Gastrocnemius medialis (tissue), 4 donors: Measurements from ENCODE around the gene GRM5. TPM values are rescaled to one million over a fixed set of nuclear protein-coding genes. Genes with fewer than 3 reads are reported as not detected.
"Not testable (repeated sequence)": the region's sequence is repeated elsewhere in the genome, so short reads cannot be mapped to it uniquely, and the experiment has no call there.

Experiments
- ATAC-seq, 2 donors: fragments of 150-250 bp; one replicate each; pipeline ENCODE4 v1.9.1; 2016
- DNase-seq, 2 donors: peaks; one replicate each; pipeline ENCODE4 v3.0.0-alpha.2; 2019
- H3K27ac ChIP-seq, 4 donors: fragments of 200-600 bp; sonication (generic); 1 replicate in 1 of 4; 2 replicates in 3 of 4; pipeline ENCODE4 v1.5.1; 2016 to 2018; ENCODE audit warnings: mild to moderate bottlenecking in 2 of 4, moderate library complexity in 1 of 4
- H3K27me3 ChIP-seq, 3 donors: fragments of 200-600 bp; sonication (generic) in 2 of 3; 1 replicate in 1 of 3; 2 replicates in 2 of 3; pipeline versions ENCODE4 v1.5.1 to v1.6.0; 2016 to 2019; ENCODE audit warnings: mild to moderate bottlenecking in 1 of 3, moderate library complexity in 1 of 3
- H3K36me3 ChIP-seq, 2 donors: fragments of 200-600 bp; sonication (generic) in 1 of 2; one replicate each; pipeline ENCODE4 v1.5.1; 2017 to 2018
- H3K4me1 ChIP-seq, 2 donors: fragments of 200-600 bp; sonication (generic) in 1 of 2; one replicate each; pipeline ENCODE4 v1.5.1; 2016 to 2017; ENCODE audit warnings: mild to moderate bottlenecking in 2 of 2
- H3K4me3 ChIP-seq, 4 donors: fragments of 200-600 bp; sonication (generic) in 3 of 4; 1 replicate in 1 of 4; 2 replicates in 3 of 4; pipeline ENCODE4 v1.5.1; 2016 to 2019; ENCODE audit warnings: mild to moderate bottlenecking in 2 of 4
- H3K9me3 ChIP-seq, 3 donors: fragments of 200-600 bp; sonication (generic) in 2 of 3; 1 replicate in 1 of 3; 2 replicates in 2 of 3; pipeline ENCODE4 v1.5.1; 2016 to 2019
- POLR2A ChIP-seq, 2 donors: fragments of 450-650 bp; IDR thresholded peaks; one replicate each; pipeline ENCODE4 v1.6.1; 2017; ENCODE audit warnings: antibody characterized with exemption in 2 of 2, mild to moderate bottlenecking in 2 of 2, moderate library complexity in 2 of 2
- in situ Hi-C, 4 donors: fragments of 200-750 bp; cut with MboI; loops; one replicate each; pipeline versions ENCODE4 v1.15.0 to v1.8.0; 2017; ENCODE audit warnings: low sequenced_read_pairs in 4 of 4
- intact Hi-C: fragments of 100-400 bp; cut with DNase I; formaldehyde crosslinking; loops from one replicate; pipeline ENCODE4 v1.15.1; 2023; ENCODE audit warnings: low total_unique reads
- total RNA-seq, 4 donors: library from RNA; depleted of rRNA; stranded (reverse); fragments of >200 nt; gene quantifications; one replicate each; pipeline versions ENCODE4 v1.1.0 to v1.2.3, GENCODE V29; 2016
- TF ChIP-seq, protein P1 (sequence below), 5 experiments: fragments of 450-650 bp in 3 of 5; fragments of 200-600 bp in 2 of 5; sonication (generic) in 2 of 5; IDR thresholded peaks in 4 of 5; conservative IDR thresholded peaks in 1 of 5; 1 replicate in 4 of 5; 2 replicates in 1 of 5; pipeline ENCODE4 v1.5.1; 2016 to 2019; ENCODE audit warnings: antibody characterized with exemption in 5 of 5, mild to moderate bottlenecking in 3 of 5, moderate library complexity in 3 of 5

The GRM5 gene
- total RNA-seq, 4 donors from 2014 or later, result not detected

DNA sequence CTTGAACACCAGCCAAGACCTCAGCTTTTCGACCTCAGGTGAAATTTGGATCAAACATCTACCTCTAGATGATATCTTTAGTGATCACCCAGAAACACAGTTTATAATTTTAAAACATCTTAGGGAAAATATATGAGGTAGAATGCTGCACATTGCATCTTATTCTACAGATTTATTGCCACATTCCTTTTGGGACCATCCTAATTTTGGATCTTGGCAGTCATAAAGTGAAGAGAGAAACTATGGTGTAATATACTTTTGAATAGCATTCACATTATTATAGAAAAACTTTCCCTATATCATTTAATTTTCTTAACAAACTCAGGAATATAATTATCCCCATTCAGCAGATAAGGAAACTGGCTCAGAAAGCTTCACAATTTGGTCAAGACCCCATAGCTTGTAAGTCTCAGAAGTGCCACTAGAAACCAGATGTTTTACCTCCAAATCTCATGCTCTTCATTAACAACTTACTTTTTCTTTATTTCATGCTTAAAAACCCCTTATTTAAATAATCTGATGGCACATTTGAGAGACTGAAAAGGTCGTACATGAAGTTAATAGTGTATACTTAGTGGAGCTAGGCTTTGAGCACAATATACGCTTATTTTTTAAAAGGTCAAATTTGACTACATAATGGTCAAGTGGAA, 529.0 kb downstream of the GRM5 start:
- Histone ChIP-seq H3K27me3 (no peaks in the 10 kb centered on the region), H3K36me3 (no peaks in the 10 kb centered on the region), H3K4me3 (no peak overlapping the region), H3K4me1 (no peaks in the 10 kb centered on the region), H3K27ac (no peak overlapping the region), H3K9me3 (no peaks in the 10 kb centered on the region)
- in situ Hi-C loops, result loop anchor here (10.0 to 25.0 kb wide), 3 partner anchors 302 to 1174 kb away; no protein-coding TSS in a partner anchor
- ATAC-seq (no peak), DNase-seq (no peak)
- no peak for TF ChIP-seq POLR2A (IDR thresholded peaks at IDR 0.05)
- TF ChIP-seq, protein P1, sequence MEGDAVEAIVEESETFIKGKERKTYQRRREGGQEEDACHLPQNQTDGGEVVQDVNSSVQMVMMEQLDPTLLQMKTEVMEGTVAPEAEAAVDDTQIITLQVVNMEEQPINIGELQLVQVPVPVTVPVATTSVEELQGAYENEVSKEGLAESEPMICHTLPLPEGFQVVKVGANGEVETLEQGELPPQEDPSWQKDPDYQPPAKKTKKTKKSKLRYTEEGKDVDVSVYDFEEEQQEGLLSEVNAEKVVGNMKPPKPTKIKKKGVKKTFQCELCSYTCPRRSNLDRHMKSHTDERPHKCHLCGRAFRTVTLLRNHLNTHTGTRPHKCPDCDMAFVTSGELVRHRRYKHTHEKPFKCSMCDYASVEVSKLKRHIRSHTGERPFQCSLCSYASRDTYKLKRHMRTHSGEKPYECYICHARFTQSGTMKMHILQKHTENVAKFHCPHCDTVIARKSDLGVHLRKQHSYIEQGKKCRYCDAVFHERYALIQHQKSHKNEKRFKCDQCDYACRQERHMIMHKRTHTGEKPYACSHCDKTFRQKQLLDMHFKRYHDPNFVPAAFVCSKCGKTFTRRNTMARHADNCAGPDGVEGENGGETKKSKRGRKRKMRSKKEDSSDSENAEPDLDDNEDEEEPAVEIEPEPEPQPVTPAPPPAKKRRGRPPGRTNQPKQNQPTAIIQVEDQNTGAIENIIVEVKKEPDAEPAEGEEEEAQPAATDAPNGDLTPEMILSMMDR (IDR thresholded peaks at IDR 0.05 in 4 of 5, conservative IDR thresholded peaks at IDR 0.05 in 1 of 5), result no peak
- intact Hi-C loops, result no loop called here

DNA sequence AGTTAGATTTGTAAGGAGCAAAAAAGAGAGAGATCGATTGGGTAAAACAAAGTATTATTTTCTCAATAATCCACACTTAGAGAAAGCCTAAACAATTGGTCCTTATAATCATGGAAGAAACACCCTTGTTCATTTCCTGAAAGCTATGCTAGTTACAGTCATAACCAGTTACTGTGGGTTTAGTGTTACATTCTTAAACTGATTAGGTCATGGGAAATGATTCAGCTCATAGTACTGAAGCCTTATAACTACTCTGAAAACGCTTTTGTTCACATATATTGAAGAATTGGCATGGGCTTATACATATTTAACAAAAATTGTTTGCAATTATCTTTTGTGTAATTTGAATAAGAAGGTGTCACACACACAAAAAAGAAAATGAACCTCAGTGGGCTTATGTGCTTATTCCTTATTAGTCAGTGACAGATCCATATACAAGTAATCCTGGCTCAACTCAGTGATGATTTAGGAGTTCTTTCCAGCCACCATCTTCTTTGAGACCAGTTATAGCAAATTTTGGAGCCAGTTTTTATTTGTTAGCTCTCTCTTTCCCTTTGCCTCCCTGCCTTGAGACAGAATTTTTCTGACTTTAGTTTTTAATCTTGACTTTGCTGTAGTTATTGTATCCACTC, 529.8 kb downstream of the GRM5 start:
- DNase-seq (no peak), ATAC-seq (no peak)
- Histone ChIP-seq H3K9me3 (no peaks in the 10 kb centered on the region), H3K4me1 (no peaks in the 10 kb centered on the region), H3K36me3 (no peaks in the 10 kb centered on the region), H3K27ac (no peak overlapping the region), H3K4me3 (no peak overlapping the region), H3K27me3 (no peaks in the 10 kb centered on the region)
- intact Hi-C loops (no loop called here), in situ Hi-C loops (loop anchor here (10.0 to 25.0 kb wide), 3 partner anchors 301 to 1174 kb away; no protein-coding TSS in a partner anchor)
- no peak for TF ChIP-seq POLR2A (IDR thresholded peaks at IDR 0.05)

DNA sequence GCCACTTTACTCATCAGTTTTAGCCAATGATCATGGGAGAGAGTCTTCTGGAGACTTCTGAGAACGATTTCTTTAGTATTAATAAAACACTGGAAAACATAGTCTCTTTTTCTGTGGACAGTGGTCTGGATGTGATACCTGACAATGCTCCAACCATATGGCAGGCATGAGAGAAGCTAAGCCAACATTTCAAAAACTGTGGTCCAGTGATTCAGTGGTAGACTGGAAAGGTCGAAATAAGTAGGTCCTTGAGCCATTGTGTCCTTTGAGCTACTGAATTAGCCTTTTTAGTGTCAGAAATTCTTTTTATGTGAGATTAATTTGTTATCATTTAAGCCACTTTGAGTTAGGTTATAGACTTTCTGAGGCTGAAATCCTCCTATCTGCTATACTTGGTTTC, 530.5 kb downstream of the GRM5 start:
- DNase-seq (no peak), ATAC-seq (no peak)
- Histone ChIP-seq H3K27ac (no peak overlapping the region), H3K36me3 (no peaks in the 10 kb centered on the region), H3K4me3 (no peak overlapping the region), H3K4me1 (no peaks in the 10 kb centered on the region), H3K27me3 (no peaks in the 10 kb centered on the region), H3K9me3 (no peaks in the 10 kb centered on the region)
- intact Hi-C loops, result no loop called here
- in situ Hi-C loops, result loop anchor here (10.0 to 25.0 kb wide), 3 partner anchors 300 to 1173 kb away; no protein-coding TSS in a partner anchor
- TF ChIP-seq, protein P1 (IDR thresholded peaks at IDR 0.05 in 4 of 5, conservative IDR thresholded peaks at IDR 0.05 in 1 of 5), result no peak
- TF ChIP-seq POLR2A (IDR thresholded peaks at IDR 0.05), result no peak

DNA sequence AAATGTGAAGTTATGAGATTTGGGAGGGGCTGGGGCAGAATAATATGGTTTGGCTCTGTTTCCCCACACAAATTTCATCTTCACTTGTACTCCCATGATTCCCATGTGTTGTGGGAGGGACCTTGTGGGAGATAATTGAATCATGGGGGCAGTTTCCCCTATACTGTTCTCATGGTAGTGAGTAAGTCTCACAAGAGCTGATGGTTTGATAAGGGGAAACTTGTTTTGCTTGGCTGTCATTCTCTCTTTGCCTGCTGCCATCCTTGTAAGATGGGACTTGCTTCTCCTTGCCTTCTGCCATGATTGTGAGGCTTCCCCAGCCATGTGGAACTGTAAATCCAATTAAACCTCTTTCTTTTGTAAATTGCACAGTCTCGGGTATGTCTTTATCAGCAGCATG, 531.1 kb downstream of the GRM5 start:
- H3K4me3 ChIP-seq, H3K27me3 ChIP-seq, ATAC-seq, H3K4me1 ChIP-seq, intact Hi-C loops, H3K27ac ChIP-seq, H3K36me3 ChIP-seq, DNase-seq, H3K9me3 ChIP-seq: not testable (repeated sequence)
- in situ Hi-C loops, result loop anchor here (10.0 to 25.0 kb wide), 3 partner anchors 300 to 1172 kb away; no protein-coding TSS in a partner anchor

DNA sequence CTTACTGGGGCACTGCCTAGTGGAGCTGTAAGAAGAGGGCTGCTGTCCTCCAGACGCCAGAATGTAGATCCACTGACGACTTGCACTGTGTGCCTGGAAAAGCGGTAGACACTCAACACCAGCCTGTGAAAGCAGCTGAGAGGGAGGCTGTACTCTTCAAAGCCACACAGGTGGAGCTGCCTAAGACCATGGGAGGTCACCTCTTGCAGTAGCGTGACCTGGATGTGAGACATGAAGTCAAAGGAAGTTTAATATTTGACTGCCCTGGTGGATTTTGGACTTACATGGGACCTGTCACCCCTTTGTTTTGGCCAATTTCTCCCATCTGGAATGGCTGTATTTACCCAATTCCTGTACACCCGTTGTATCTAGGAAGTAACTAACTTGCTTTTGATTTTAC, 531.6 kb downstream of the GRM5 start:
- DNase-seq, result no peak
- no peak for ATAC-seq
- in situ Hi-C loops (loop anchor here (10.0 to 25.0 kb wide), 3 partner anchors 299 to 1172 kb away; no protein-coding TSS in a partner anchor), intact Hi-C loops (no loop called here)
- Histone ChIP-seq H3K27me3 (no peaks in the 10 kb centered on the region), H3K9me3 (no peaks in the 10 kb centered on the region), H3K36me3 (no peaks in the 10 kb centered on the region), H3K4me1 (no peaks in the 10 kb centered on the region), H3K27ac (no peak overlapping the region), H3K4me3 (no peak overlapping the region)
- no peak for TF ChIP-seq POLR2A (IDR thresholded peaks at IDR 0.05)
- TF ChIP-seq, protein P1 (IDR thresholded peaks at IDR 0.05 in 4 of 5, conservative IDR thresholded peaks at IDR 0.05 in 1 of 5), result no peak
